K562 (cell line): Measurements from ENCODE around the gene DCAF11. TPM values are rescaled to one million over a fixed set of nuclear protein-coding genes. Genes with fewer than 3 reads are reported as not detected.

ENCODE experiments used
- ATAC-seq: fragments of 200-7000 bp; cut with Tn5 transposase; 3 replicates; pipeline ENCODE4 v1.9.1; 2020; ENCODE audit warnings: moderate library complexity
- BruUV-seq: library from RNA; stranded (reverse); fragments of 400-500 nt; replicated peaks from 2 replicates; lab custom pipeline; 2021; lab: Mats Ljungman, UMichigan
- CTCF ChIA-PET: fragments of 300-600 bp; formaldehyde crosslinking; extraction: SDS; loops from one replicate; lab custom pipeline; 2021; ENCODE audit warnings: low intra/inter-chr PET ratio; lab: Yijun Ruan, JAX
- POLR2A ChIA-PET: fragments of 300-600, 350-650 bp; sonication (Branson Sonifier 250); formaldehyde crosslinking; extraction: SDS; loops from one replicate; lab custom pipeline; 2021; ENCODE audit warnings: antibody characterized with exemption, inconsistent platforms; lab: Yijun Ruan, JAX
- DNase-seq, 4 experiments: peaks; one replicate each; pipeline versions ENCODE4 v3.0.0 to v3.0.0-alpha.2; 2011 to 2018; ENCODE audit warnings: low spot score in 3 of 4, mixed read lengths in 3 of 4; ENCODE audit errors: extremely low read depth in 1 of 4
- FAIRE-seq: peaks from 2 replicates; lab custom pipeline; 2011; peaks lifted over from hg19 to GRCh38; lab: Jason Lieb, UNC
- H2AFZ ChIP-seq: 2 replicates; pipeline ENCODE4 v1.6.0; 2011; ENCODE audit warnings: low read depth, low read length, control low read depth, inconsistent platforms
- H3K27ac ChIP-seq: fragments of 200-600 bp; 3 replicates; pipeline ENCODE4 v1.8.0; 2011; ENCODE audit warnings: low read depth, mild to moderate bottlenecking, control low read depth, inconsistent platforms, low read length, moderate library complexity, mixed read lengths; ENCODE audit errors: extremely low read depth
- H3K27me3 ChIP-seq, 2 experiments: fragments of 300-600 bp in 1 of 2; 2 replicates in 1 of 2; 3 replicates in 1 of 2; pipeline versions ENCODE4 v1.6.0 to v1.8.0; 2011; ENCODE audit warnings: inconsistent platforms in 2 of 2, low read length in 2 of 2, mild to moderate bottlenecking in 1 of 2, mixed read lengths in 1 of 2, moderate library complexity in 1 of 2; ENCODE audit not compliant: control insufficient read depth in 2 of 2, insufficient read depth in 2 of 2
- H3K36me3 ChIP-seq: fragments of 300-600 bp; 3 replicates; pipeline ENCODE4 v1.8.0; 2011; ENCODE audit warnings: mild to moderate bottlenecking, low read length, inconsistent platforms; ENCODE audit not compliant: control insufficient read depth, insufficient read depth
- H3K4me1 ChIP-seq, 2 experiments: fragments of 200-600 bp in 1 of 2; replicated peaks in 1 of 2; 2 replicates in 1 of 2; 3 replicates in 1 of 2; pipeline versions ENCODE4 v1.5.1 to v1.8.0; 2011; ENCODE audit warnings: inconsistent platforms in 2 of 2, low read length in 2 of 2, mild to moderate bottlenecking in 1 of 2, mixed read lengths in 1 of 2, moderate library complexity in 1 of 2; ENCODE audit not compliant: control insufficient read depth in 2 of 2, insufficient read depth in 2 of 2
- H3K4me2 ChIP-seq: 2 replicates; pipeline ENCODE4 v1.6.1; 2011; ENCODE audit warnings: low read length, control low read depth, inconsistent platforms, mixed read lengths; ENCODE audit not compliant: insufficient read depth
- H3K4me3 ChIP-seq: fragments of 200-600 bp; sonication (generic), shearing (Covaris generic); 2 replicates; pipeline ENCODE4 v1.5.1; 2016; ENCODE audit warnings: control low read depth, inconsistent platforms
- H3K79me2 ChIP-seq: fragments of 200-600 bp; 3 replicates; pipeline ENCODE4 v1.8.0; 2011; ENCODE audit warnings: low read length, inconsistent platforms; ENCODE audit not compliant: control insufficient read depth, insufficient read depth
- H3K9ac ChIP-seq, 2 experiments: 2 replicates each; pipeline versions ENCODE4 v1.6.0 to v1.6.1; 2011; ENCODE audit warnings: low read depth in 2 of 2, low read length in 2 of 2, control low read depth in 1 of 2, inconsistent platforms in 1 of 2, mild to moderate bottlenecking in 1 of 2, mixed read lengths in 1 of 2; ENCODE audit not compliant: insufficient read depth in 1 of 2
- H3K9me1 ChIP-seq: one replicate; pipeline ENCODE4 v1.6.0; 2011; ENCODE audit warnings: inconsistent platforms, mild to moderate bottlenecking, low read length, moderate library complexity; ENCODE audit not compliant: control insufficient read depth, insufficient read depth
- H3K9me3 ChIP-seq: replicated peaks from 2 replicates; pipeline ENCODE4 v1.5.1; 2011; ENCODE audit warnings: low read depth, low read length, inconsistent platforms; ENCODE audit not compliant: control insufficient read depth, insufficient read depth
- H4K20me1 ChIP-seq: replicated peaks from 2 replicates; pipeline ENCODE4 v1.6.1; 2011; ENCODE audit warnings: low read length, inconsistent platforms, mixed read lengths; ENCODE audit not compliant: control insufficient read depth, insufficient read depth
- BRF1 ChIP-seq: IDR thresholded peaks from 3 replicates; pipeline ENCODE4 v1.6.1; 2011; ENCODE audit warnings: borderline replicate concordance, mild to moderate bottlenecking; ENCODE audit not compliant: insufficient read length; ENCODE audit errors: extremely low read depth
- CBFA2T3 ChIP-seq: fragments of 450-650 bp; IDR thresholded peaks from 2 replicates; pipeline ENCODE4 v1.6.1; 2017
- CBX8 ChIP-seq: fragments of 200-600 bp; sonication (generic); IDR thresholded peaks from 2 replicates; pipeline ENCODE4 v1.6.1; 2012; ENCODE audit warnings: borderline replicate concordance, mixed run types, low read depth, mild to moderate bottlenecking, moderate library complexity, mixed read lengths, low read length, control low read depth, inconsistent platforms; ENCODE audit not compliant: poor library complexity, severe bottlenecking; ENCODE audit errors: extremely low read depth
- FIP1L1 ChIP-seq: fragments of 200-400 bp; formaldehyde crosslinking; IDR thresholded peaks from 2 replicates; pipeline ENCODE4 v1.6.1; 2018; ENCODE audit warnings: mild to moderate bottlenecking, low read depth, low read length; ENCODE audit not compliant: poor library complexity, severe bottlenecking
- FOS ChIP-seq: IDR thresholded peaks from 3 replicates; pipeline ENCODE4 v1.6.1; 2011; ENCODE audit not compliant: insufficient read length; ENCODE audit errors: extremely low read depth
- JUN ChIP-seq, 2 experiments: sonication (generic) in 1 of 2; formaldehyde crosslinking in 1 of 2; IDR thresholded peaks; 2 replicates each; pipeline versions ENCODE4 v1.6.1 to v1.8.0; 2012 to 2022; ENCODE audit warnings: borderline replicate concordance in 2 of 2, mild to moderate bottlenecking in 2 of 2, improper control_type of control experiment in 1 of 2, low read depth in 1 of 2, low read length in 1 of 2, missing genetic modification reagents in 1 of 2
- MECOM ChIP-seq: fragments of 250-450 bp; sonication (Bioruptor Pico); IDR thresholded peaks from 2 replicates; pipeline ENCODE4 v1.8.0; 2022; ENCODE audit warnings: inconsistent platforms
- NR2F6 ChIP-seq: fragments of 450-650 bp; formaldehyde crosslinking; IDR thresholded peaks from 2 replicates; pipeline ENCODE4 v1.4.0; 2020; ENCODE audit warnings: mild to moderate bottlenecking
- SMAD1 ChIP-seq: fragments of 150-350 bp; IDR thresholded peaks from 2 replicates; pipeline ENCODE4 v1.6.1; 2014; ENCODE audit warnings: low read length, low read depth; ENCODE audit not compliant: partially characterized antibody
- THRB ChIP-seq: fragments of 450-650 bp; formaldehyde crosslinking; conservative IDR thresholded peaks from 2 replicates; pipeline ENCODE4 v1.4.0; 2022; ENCODE audit warnings: mild to moderate bottlenecking, missing genetic modification characterization
- ZFX ChIP-seq: sonication (generic); formaldehyde crosslinking; IDR thresholded peaks from 2 replicates; pipeline ENCODE4 v1.8.0; 2022; ENCODE audit warnings: mild to moderate bottlenecking, missing genetic modification reagents, moderate library complexity
- ZNF324 ChIP-seq: fragments of 250-450 bp; sonication (Bioruptor Pico); IDR thresholded peaks from 2 replicates; pipeline ENCODE4 v1.4.0; 2020; ENCODE audit warnings: mild to moderate bottlenecking
- WGBS: fragments of 100-300 bp; shearing (Covaris generic); methylation state at CpG from one replicate; pipeline ENCODE4 v1.1.6; 2016; ENCODE audit warnings: low coverage, mixed read lengths; ENCODE audit not compliant: insufficient coverage; ENCODE audit errors: missing lambda C conversion rate; 5-methylcytosine and 5-hydroxymethylcytosine counted together
- in situ Hi-C: fragments of 300-500 bp; cut with MboI; formaldehyde crosslinking; loops from 4 replicates; pipeline ENCODE4 v1.15.0; 2018; ENCODE audit warnings: inconsistent platforms, mixed read lengths
- intact Hi-C: fragments of 100-400 bp; cut with micrococcal nuclease; formaldehyde crosslinking; loops from 2 replicates; pipeline ENCODE4 v1.14.2; 2022
- polyA plus RNA-seq, 8 experiments: library from polyadenylated mRNA; depleted of rRNA in 4 of 8; stranded (reverse) in 5 of 8; unstranded in 3 of 8; fragments of >200 nt; fragmentation: Nextera tagmentation in 2 of 8; fragmentation: Illumina TruSeq in 1 of 8; extraction: Ambion mirVana in 2 of 8; extraction: Trizol in 1 of 8; gene quantifications; 2 replicates each; pipeline versions ENCODE4 v1.2.1 to v1.2.3, GENCODE V29; 2011 to 2014; ENCODE audit warnings: inconsistent platforms in 1 of 8, missing spikeins in 1 of 8
- total RNA-seq, 7 experiments: library from RNA; depleted of rRNA in 6 of 7; stranded (reverse); fragments of >200 nt in 6 of 7; fragmentation: Illumina TruSeq in 2 of 7; extraction: Trizol in 2 of 7; gene quantifications; 2 replicates each; pipeline versions ENCODE4 v1.2.1 to v1.2.3, GENCODE V29; 2011 to 2021; ENCODE audit warnings: low replicate concordance in 1 of 7

Gene DCAF11
- total and polyA plus RNA-seq, 9 of the 15 experiments (the other 6 are each of a cell fraction or from before 2014, with no cell fraction given): 8.5 to 46.2 (median 36.4) TPM

DNA sequence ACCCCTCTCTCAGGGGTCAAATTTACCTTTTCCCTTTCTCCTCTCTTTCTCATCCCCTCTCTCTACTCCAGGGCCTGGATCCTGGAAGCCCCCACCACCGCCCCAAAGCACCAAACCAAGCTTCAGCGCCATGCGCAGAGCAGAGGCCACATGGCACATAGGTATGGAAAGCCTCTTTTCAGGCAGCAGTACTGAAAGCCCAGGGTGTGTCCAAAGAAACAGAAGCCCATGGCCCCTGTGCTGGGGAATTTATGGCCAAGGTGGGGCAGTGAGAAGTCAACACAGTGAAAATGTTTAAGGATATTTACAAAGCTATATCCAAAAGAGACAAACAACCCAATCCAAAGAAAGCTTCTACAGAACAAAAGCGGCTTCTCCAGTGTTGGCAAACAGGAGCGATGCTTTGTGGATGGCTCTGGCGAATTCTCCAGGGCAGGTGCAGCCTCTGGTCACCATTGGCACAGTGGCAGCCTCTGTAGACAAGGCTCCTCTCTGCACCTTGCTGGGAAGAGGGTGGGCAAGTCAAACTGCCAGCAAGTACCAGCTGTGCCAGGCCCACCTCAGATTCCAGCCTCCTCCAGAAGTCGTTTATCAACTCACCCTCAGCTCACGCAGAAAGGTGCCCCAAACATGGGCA, 48.0 kb upstream of the DCAF11 start:
- 22% methylated on average over 4 of the region's 8 CpGs for WGBS
- DNase-seq: no peak
- POLR2A ChIA-PET: no interaction called here
- ATAC-seq: no peak
- H3K27me3 ChIP-seq: peaks cover 0 to 37% of the 10 kb centered on the region in 2 experiments; a peak in 3 of 5 replicates
- in situ Hi-C loops: no loop called here
- TF ChIP-seq SMAD1: no peak
- TF ChIP-seq THRB (CRISPR knock-in tag): no peak
- no peak for TF ChIP-seq NR2F6 (CRISPR knock-in tag)
- no peak for TF ChIP-seq ZFX (CRISPR knock-in tag)
- TF ChIP-seq ZNF324 (CRISPR knock-in tag): no peak
- TF ChIP-seq FOS: no peak
- no peak for TF ChIP-seq BRF1
- TF ChIP-seq FIP1L1: no peak
- TF ChIP-seq MECOM (CRISPR knock-in tag): no peak
- TF ChIP-seq CBFA2T3: no peak
- no peak for TF ChIP-seq CBX8
- no peak for TF ChIP-seq JUN (IDR thresholded peaks at IDR 0.05; ENCODE audit: borderline replicate concordance, low read depth, low read length)
- no peak for TF ChIP-seq JUN (CRISPR knock-in tag; IDR thresholded peaks at IDR 0.05; ENCODE audit: borderline replicate concordance)
- H3K79me2 ChIP-seq: no peaks in the 10 kb centered on the region
- H4K20me1 ChIP-seq: no peaks in the 10 kb centered on the region
- H3K4me3 ChIP-seq: no peak overlapping the region
- H3K4me2 ChIP-seq: no peak overlapping the region
- CTCF ChIA-PET: no interaction called here
- no peak for FAIRE-seq
- H3K9ac ChIP-seq: no peak overlapping the region
- no peaks in the 10 kb centered on the region for H3K9me3 ChIP-seq
- no peak overlapping the region for H3K27ac ChIP-seq
- H3K36me3 ChIP-seq: no peaks in the 10 kb centered on the region
- H3K9me1 ChIP-seq: no peaks in the 10 kb centered on the region
- intact Hi-C loops: no loop called here
- no TSS peak for BruUV-seq
- no peak overlapping the region for H2AFZ ChIP-seq
- no peaks in the 10 kb centered on the region; a peak in 1 of 5 replicates for H3K4me1 ChIP-seq
